Keratinocyte (primary cell): Measurements from ENCODE around the gene SHISA7. TPM values are rescaled to one million over a fixed set of nuclear protein-coding genes. Genes with fewer than 3 reads are reported as not detected.

Experiments used
- DNase-seq: peaks from one replicate; pipeline ENCODE4 v3.0.0-alpha.2; 2011; ENCODE audit warnings: low read depth, missing footprints, low spot score
- FAIRE-seq: peaks from 2 replicates; lab custom pipeline; 2011; peaks lifted over from hg19 to GRCh38; lab: Jason Lieb, UNC
- H2AFZ ChIP-seq: 2 replicates; pipeline ENCODE4 v1.6.0; 2012; ENCODE audit warnings: low read length, control low read depth, inconsistent platforms; ENCODE audit not compliant: control insufficient read depth
- H3K27ac ChIP-seq: 2 replicates; pipeline ENCODE4 v1.5.1; 2011; ENCODE audit warnings: low read length; ENCODE audit not compliant: control insufficient read depth, insufficient read depth
- H3K27me3 ChIP-seq: 3 replicates; pipeline ENCODE4 v1.6.0; 2011; ENCODE audit warnings: low read length; ENCODE audit not compliant: control insufficient read depth, insufficient read depth; ENCODE audit errors: extremely low read depth
- H3K36me3 ChIP-seq, 2 experiments: 2 replicates in 1 of 2; 3 replicates in 1 of 2; pipeline ENCODE4 v1.5.1; 2011; ENCODE audit warnings: low read length in 2 of 2, mild to moderate bottlenecking in 1 of 2; ENCODE audit not compliant: control insufficient read depth in 2 of 2, insufficient read depth in 2 of 2; ENCODE audit errors: extremely low read depth in 1 of 2
- H3K4me1 ChIP-seq: 3 replicates; pipeline ENCODE4 v1.5.1; 2011; ENCODE audit warnings: low read length; ENCODE audit not compliant: control insufficient read depth, insufficient read depth; ENCODE audit errors: extremely low read depth
- H3K4me2 ChIP-seq: 3 replicates; pipeline ENCODE4 v1.6.0; 2011; ENCODE audit warnings: low read depth, low read length; ENCODE audit not compliant: control insufficient read depth, insufficient read depth; ENCODE audit errors: extremely low read depth
- H3K4me3 ChIP-seq, 3 experiments: fragments of 200-600 bp in 1 of 3; sonication (generic) in 1 of 3; 2 replicates in 2 of 3; 3 replicates in 1 of 3; pipeline ENCODE4 v1.5.1; 2011 to 2016; ENCODE audit warnings: low read length in 3 of 3, mild to moderate bottlenecking in 3 of 3, control low read depth in 2 of 3, inconsistent platforms in 1 of 3, low read depth in 1 of 3, mixed read lengths in 1 of 3, mixed run types in 1 of 3, moderate library complexity in 1 of 3; ENCODE audit not compliant: control insufficient read depth in 2 of 3, insufficient read depth in 2 of 3; ENCODE audit errors: extremely low read depth in 1 of 3
- H3K79me2 ChIP-seq: 2 replicates; pipeline ENCODE4 v1.6.0; 2012; ENCODE audit warnings: low read length; ENCODE audit not compliant: control insufficient read depth, insufficient read depth
- H3K9ac ChIP-seq: 3 replicates; pipeline ENCODE4 v1.6.0; 2011; ENCODE audit warnings: low read length; ENCODE audit not compliant: control insufficient read depth, insufficient read depth; ENCODE audit errors: extremely low read depth
- H3K9me1 ChIP-seq: 3 replicates; pipeline ENCODE4 v1.6.0; 2011; ENCODE audit warnings: low read length; ENCODE audit not compliant: control insufficient read depth, insufficient read depth; ENCODE audit errors: extremely low read depth
- H3K9me3 ChIP-seq: 2 replicates; pipeline ENCODE4 v1.5.1; 2012; ENCODE audit warnings: low read depth, low read length; ENCODE audit not compliant: control insufficient read depth
- H4K20me1 ChIP-seq: 3 replicates; pipeline ENCODE4 v1.6.0; 2011; ENCODE audit warnings: low read length; ENCODE audit not compliant: control insufficient read depth, insufficient read depth; ENCODE audit errors: extremely low read depth
- EZH2 ChIP-seq: IDR thresholded peaks from one replicate; pipeline ENCODE4 v1.6.1; 2012; ENCODE audit warnings: inconsistent platforms, mild to moderate bottlenecking, low read length, moderate library complexity
- dilution Hi-C: fragments of 300-500 bp; cut with MboI; formaldehyde crosslinking; loops from one replicate; pipeline ENCODE4 v1.7.0; 2020; ENCODE audit warnings: low sequenced_read_pairs; ENCODE audit not compliant: extremely low pct_ligation_motif_present
- polyA minus RNA-seq, 3 experiments: library from RNA; depleted of rRNA, polyadenylated mRNA; stranded (reverse); fragments of >200 nt; gene quantifications; 1 replicate in 1 of 3; 2 replicates in 1 of 3; 3 replicates in 1 of 3; pipeline ENCODE4 v1.2.3, GENCODE V29; 2011
- polyA plus RNA-seq, 5 experiments: library from polyadenylated mRNA; depleted of rRNA in 3 of 5; stranded (reverse) in 3 of 5; stranded (forward) in 1 of 5; unstranded in 1 of 5; fragments of >200 nt; gene quantifications; 1 replicate in 1 of 5; 2 replicates in 3 of 5; 3 replicates in 1 of 5; pipeline versions ENCODE4 v1.2.1 to v1.2.3, GENCODE V29; 2011 to 2012; ENCODE audit warnings: missing spikeins in 2 of 5, low read depth in 1 of 5, low replicate concordance in 1 of 5
- TF ChIP-seq, protein P1 (sequence below), 3 experiments: IDR thresholded peaks in 1 of 3; conservative IDR thresholded peaks in 1 of 3; optimal IDR thresholded peaks in 1 of 3; 2 replicates in 2 of 3; 3 replicates in 1 of 3; pipeline versions ENCODE3 to v1.5.1; 2011; ENCODE audit warnings: low read length in 3 of 3, mild to moderate bottlenecking in 3 of 3, moderate library complexity in 2 of 3, control low read depth in 1 of 3, inconsistent platforms in 1 of 3; ENCODE audit not compliant: insufficient read depth in 2 of 3; ENCODE audit errors: extremely low read depth in 1 of 3

The SHISA7 gene
- polyA plus RNA-seq (not detected in 3 replicates), polyA minus RNA-seq (not detected in 3 replicates)
- polyA plus RNA-seq (2011; ENCODE audit: low read depth), result not detected
- not detected in 2 replicates for polyA plus RNA-seq (2011; cell fraction: cytosol; rRNA removed)
- 0.01 TPM in 1 of 2 replicates, not detected in the other for polyA plus RNA-seq (2011; cell fraction: nucleus; rRNA removed)
- not detected in 2 replicates for polyA plus RNA-seq (2012; ENCODE audit: low replicate concordance)
- polyA minus RNA-seq (2011; cell fraction: cytosol; rRNA and poly(A)+ RNA removed), result not detected
- polyA minus RNA-seq (2011; cell fraction: nucleus; rRNA and poly(A)+ RNA removed), result not detected in 2 replicates

- H3K4me1 ChIP-seq, result peaks cover 27% of the 10 kb centered on the region
- FAIRE-seq, result no peak
- no peaks in the 10 kb centered on the region for H3K36me3 ChIP-seq
- H3K27ac ChIP-seq, result no peak within 1 kb of the TSS
- H3K9me3 ChIP-seq, result no peaks in the 10 kb centered on the region
- H3K9me1 ChIP-seq, result no peaks in the 10 kb centered on the region
- no peak within 1 kb of the TSS for H3K4me2 ChIP-seq
- TF ChIP-seq EZH2, result peak; percentile 75
- TF ChIP-seq, protein P1, sequence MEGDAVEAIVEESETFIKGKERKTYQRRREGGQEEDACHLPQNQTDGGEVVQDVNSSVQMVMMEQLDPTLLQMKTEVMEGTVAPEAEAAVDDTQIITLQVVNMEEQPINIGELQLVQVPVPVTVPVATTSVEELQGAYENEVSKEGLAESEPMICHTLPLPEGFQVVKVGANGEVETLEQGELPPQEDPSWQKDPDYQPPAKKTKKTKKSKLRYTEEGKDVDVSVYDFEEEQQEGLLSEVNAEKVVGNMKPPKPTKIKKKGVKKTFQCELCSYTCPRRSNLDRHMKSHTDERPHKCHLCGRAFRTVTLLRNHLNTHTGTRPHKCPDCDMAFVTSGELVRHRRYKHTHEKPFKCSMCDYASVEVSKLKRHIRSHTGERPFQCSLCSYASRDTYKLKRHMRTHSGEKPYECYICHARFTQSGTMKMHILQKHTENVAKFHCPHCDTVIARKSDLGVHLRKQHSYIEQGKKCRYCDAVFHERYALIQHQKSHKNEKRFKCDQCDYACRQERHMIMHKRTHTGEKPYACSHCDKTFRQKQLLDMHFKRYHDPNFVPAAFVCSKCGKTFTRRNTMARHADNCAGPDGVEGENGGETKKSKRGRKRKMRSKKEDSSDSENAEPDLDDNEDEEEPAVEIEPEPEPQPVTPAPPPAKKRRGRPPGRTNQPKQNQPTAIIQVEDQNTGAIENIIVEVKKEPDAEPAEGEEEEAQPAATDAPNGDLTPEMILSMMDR (optimal IDR thresholded peaks at IDR 0.05 in 1 of 3, IDR thresholded peaks at IDR 0.05 in 1 of 3, conservative IDR thresholded peaks at IDR 0.05 in 1 of 3; ENCODE audit: extremely low read depth in 1 of 3, insufficient read depth in 2 of 3, low read length in 3 of 3), result no peak
- H3K9ac ChIP-seq, result no peak within 1 kb of the TSS
- peaks cover 58% of the 10 kb centered on the region for H3K27me3 ChIP-seq
- dilution Hi-C loops, result no loop called here
- H4K20me1 ChIP-seq, result peaks cover 7% of the 10 kb centered on the region
- no peak for DNase-seq
- H3K79me2 ChIP-seq, result no peaks in the 10 kb centered on the region
- H3K4me3 ChIP-seq, result no peak within 1 kb of the TSS
- no peak within 1 kb of the TSS for H2AFZ ChIP-seq
Observed at GRCh38 chr19:55443045-55443823, at the start of gene SHISA7. SHISA7 (minus strand) TSS chr19:55443300; CDS start chr19:55442863, 437 bp downstream.

DNA sequence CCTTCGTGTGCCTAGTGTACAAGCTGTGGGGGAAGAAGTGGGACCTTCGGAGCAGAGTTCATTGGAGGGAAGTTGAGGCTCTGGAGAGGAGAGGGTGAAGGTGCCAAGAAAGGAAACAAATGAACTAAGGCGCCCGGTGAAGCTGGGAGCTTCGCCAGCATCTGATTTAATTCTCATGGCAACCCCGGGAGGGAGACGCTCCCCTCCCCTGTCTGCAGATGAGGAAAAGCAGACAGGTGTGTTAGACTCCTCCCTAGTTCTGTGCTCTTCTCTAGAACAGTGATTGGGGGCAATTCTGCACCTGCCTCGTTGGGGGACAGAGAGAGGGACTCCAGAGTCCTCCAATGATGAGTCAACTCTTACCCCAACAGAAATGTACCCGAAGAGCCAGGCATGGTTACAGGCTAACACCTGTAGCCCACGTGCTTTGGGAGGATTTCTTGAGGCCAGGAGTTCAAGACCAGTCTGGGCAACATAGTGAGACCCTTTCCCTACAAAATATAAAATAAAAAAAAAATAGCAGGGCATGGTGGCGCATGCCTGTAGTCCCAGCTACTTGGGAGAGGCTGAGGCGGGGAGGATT, 49.4 kb upstream of the SHISA7 start:
- Histone ChIP-seq H3K79me2 (no peaks in the 10 kb centered on the region), H2AFZ (no peak overlapping the region), H3K9me1 (no peaks in the 10 kb centered on the region), H3K4me1 (peaks cover 12% of the 10 kb centered on the region), H3K9ac (no peak overlapping the region), H3K4me2 (no peak overlapping the region), H3K36me3 (no peaks in the 10 kb centered on the region), H3K9me3 (no peaks in the 10 kb centered on the region), H4K20me1 (no peaks in the 10 kb centered on the region), H3K27ac (no peak overlapping the region), H3K27me3 (peaks cover 40% of the 10 kb centered on the region), H3K4me3 (no peak overlapping the region)
- no peak for FAIRE-seq
- TF ChIP-seq, protein P1 (optimal IDR thresholded peaks at IDR 0.05 in 1 of 3, IDR thresholded peaks at IDR 0.05 in 1 of 3, conservative IDR thresholded peaks at IDR 0.05 in 1 of 3; ENCODE audit: extremely low read depth in 1 of 3, insufficient read depth in 2 of 3, low read length in 3 of 3), result no peak
- TF ChIP-seq EZH2, result no peak
- dilution Hi-C loops, result no loop called here
- DNase-seq, result no peak
